GM23338 (cell line): ENCODE measurements around the gene CNDP1. TPM values are rescaled to one million over a fixed set of nuclear protein-coding genes. Genes with fewer than 3 reads are reported as not detected.

Experiments used
- ATAC-seq: fragments of 200-7000 bp; cut with Tn5 transposase; 3 replicates; pipeline ENCODE4 v1.9.1; 2020
- DNase-seq: peaks from one replicate; pipeline ENCODE4 v3.0.0-alpha.2; 2015; ENCODE audit warnings: low spot score
- H2AFZ ChIP-seq: fragments of 200-600 bp; sonication (generic); 2 replicates; pipeline ENCODE4 v1.8.0; 2016; ENCODE audit warnings: antibody characterized with exemption, mild to moderate bottlenecking, moderate library complexity
- H3F3A ChIP-seq: fragments of 200-600 bp; sonication (generic); replicated peaks from 2 replicates; pipeline ENCODE4 v1.8.0; 2017; ENCODE audit warnings: antibody characterized with exemption, mixed run types, low read depth
- H3K27ac ChIP-seq: fragments of 200-600 bp; sonication (generic); 2 replicates; pipeline ENCODE4 v1.6.1; 2016; ENCODE audit warnings: low read depth
- H3K27me3 ChIP-seq: fragments of 200-600 bp; sonication (generic); 2 replicates; pipeline ENCODE4 v1.8.0; 2016; ENCODE audit warnings: mild to moderate bottlenecking, mixed run types, moderate library complexity; ENCODE audit not compliant: insufficient read depth
- H3K36me3 ChIP-seq: fragments of 200-600 bp; sonication (generic); 2 replicates; pipeline ENCODE4 v1.8.0; 2016; ENCODE audit warnings: mild to moderate bottlenecking; ENCODE audit not compliant: insufficient read depth
- H3K4me1 ChIP-seq: fragments of 200-600 bp; sonication (generic); 2 replicates; pipeline ENCODE4 v1.8.0; 2016; ENCODE audit warnings: mild to moderate bottlenecking, moderate library complexity; ENCODE audit not compliant: insufficient read depth
- H3K4me2 ChIP-seq: fragments of 200-600 bp; sonication (generic); 2 replicates; pipeline ENCODE4 v1.7.1; 2017; ENCODE audit warnings: mixed run types
- H3K4me3 ChIP-seq: fragments of 200-600 bp; sonication (generic); 2 replicates; pipeline ENCODE4 v1.6.1; 2016; ENCODE audit warnings: mixed run types
- H3K79me2 ChIP-seq: fragments of 200-600 bp; sonication (generic); replicated peaks from 2 replicates; pipeline ENCODE4 v1.8.0; 2017; ENCODE audit warnings: mild to moderate bottlenecking; ENCODE audit not compliant: insufficient read depth
- H3K9me2 ChIP-seq: fragments of 200-600 bp; sonication (generic); 2 replicates; pipeline ENCODE4 v1.8.0; 2017; ENCODE audit not compliant: insufficient read depth
- H4K20me1 ChIP-seq: fragments of 200-600 bp; sonication (generic); replicated peaks from 2 replicates; pipeline ENCODE4 v1.8.0; 2017; ENCODE audit warnings: mild to moderate bottlenecking; ENCODE audit not compliant: insufficient read depth
- H3K27ac Mint-ChIP-seq: 2 replicates; pipeline ENCODE4 v1.8.0; 2020; ENCODE audit warnings: inconsistent platforms, mild to moderate bottlenecking, moderate library complexity, mixed read lengths
- H3K27me3 Mint-ChIP-seq: 3 replicates; pipeline ENCODE4 v1.8.0; 2022; ENCODE audit warnings: low read depth, mild to moderate bottlenecking, moderate library complexity, mixed read lengths, inconsistent platforms; ENCODE audit not compliant: insufficient read depth, poor library complexity
- H3K36me3 Mint-ChIP-seq: 3 replicates; pipeline ENCODE4 v1.8.0; 2021; ENCODE audit warnings: low read depth, mild to moderate bottlenecking, inconsistent platforms, moderate library complexity, mixed read lengths
- H3K4me1 Mint-ChIP-seq: 3 replicates; pipeline ENCODE4 v1.8.0; 2020; ENCODE audit warnings: mild to moderate bottlenecking, inconsistent platforms, mixed read lengths
- H3K4me3 Mint-ChIP-seq: 3 replicates; pipeline ENCODE4 v1.8.0; 2021; ENCODE audit warnings: moderate library complexity, mild to moderate bottlenecking, inconsistent platforms, mixed read lengths
- H3K9me3 Mint-ChIP-seq: 3 replicates; pipeline ENCODE4 v1.8.0; 2020; ENCODE audit warnings: moderate library complexity, mild to moderate bottlenecking, inconsistent platforms, mixed read lengths
- CREB1 ChIP-seq: fragments of 250-450 bp; sonication (Bioruptor Pico); IDR thresholded peaks from 2 replicates; pipeline ENCODE4 v1.5.0; 2020; ENCODE audit warnings: low read depth, mild to moderate bottlenecking, moderate library complexity
- EZH2 ChIP-seq: fragments of 200-600 bp; sonication (generic); IDR thresholded peaks from one replicate; pipeline ENCODE4 v1.8.0; 2017; ENCODE audit warnings: antibody characterized with exemption, mild to moderate bottlenecking, low read depth; ENCODE audit not compliant: unreplicated experiment
- EZH2phosphoT487 ChIP-seq: fragments of 200-600 bp; sonication (generic); IDR thresholded peaks from one replicate; pipeline ENCODE4 v1.8.1; 2018; ENCODE audit warnings: antibody characterized with exemption; ENCODE audit not compliant: unreplicated experiment
- JUNB ChIP-seq: IDR thresholded peaks from one replicate; pipeline ENCODE4 v1.6.1; 2016; ENCODE audit warnings: antibody characterized with exemption; ENCODE audit not compliant: unreplicated experiment
- NANOG ChIP-seq: IDR thresholded peaks from 2 replicates; pipeline ENCODE4 v1.6.1; 2016; ENCODE audit warnings: antibody characterized with exemption, borderline replicate concordance
- STAT1 ChIP-seq: IDR thresholded peaks from one replicate; pipeline ENCODE4 v1.6.1; 2016; ENCODE audit warnings: antibody characterized with exemption; ENCODE audit not compliant: unreplicated experiment
- ZNF331 ChIP-seq: fragments of 250-450 bp; sonication (Bioruptor Pico); IDR thresholded peaks from 2 replicates; pipeline ENCODE4 v1.5.0; 2020; ENCODE audit warnings: low read depth, mild to moderate bottlenecking, moderate library complexity
- polyA plus RNA-seq: library from polyadenylated mRNA; unstranded; fragments of >200 nt; fragmentation: Nextera tagmentation; extraction: Ambion mirVana; gene quantifications from 2 replicates; pipeline ENCODE4 v1.2.1, GENCODE V29; 2016
- total RNA-seq: library from RNA; depleted of rRNA; stranded (reverse); fragments of >200 nt; shearing (Covaris generic); gene quantifications from 2 replicates; pipeline ENCODE4 v1.2.3, GENCODE V29; 2014
- TF ChIP-seq, protein P1 (sequence below): IDR thresholded peaks from 2 replicates; pipeline ENCODE4 v1.6.1; 2016; ENCODE audit warnings: antibody characterized with exemption
- TF ChIP-seq, protein P2 (sequence below), 2 experiments: fragments of 200-600 bp in 1 of 2; sonication (generic) in 1 of 2; conservative IDR thresholded peaks; 2 replicates each; pipeline versions ENCODE4 v1.5.1 to v1.6.1; 2016 to 2017; ENCODE audit warnings: antibody characterized with exemption in 2 of 2, low read depth in 2 of 2, mild to moderate bottlenecking in 2 of 2, moderate library complexity in 1 of 2
- TF ChIP-seq, protein P3 (sequence below): IDR thresholded peaks from one replicate; pipeline ENCODE4 v1.6.1; 2018; ENCODE audit warnings: antibody characterized with exemption; ENCODE audit not compliant: unreplicated experiment

CNDP1 gene
- total and polyA plus RNA-seq, 2 experiments from 2014 or later, result 0.03 to 0.11 TPM

DNA sequence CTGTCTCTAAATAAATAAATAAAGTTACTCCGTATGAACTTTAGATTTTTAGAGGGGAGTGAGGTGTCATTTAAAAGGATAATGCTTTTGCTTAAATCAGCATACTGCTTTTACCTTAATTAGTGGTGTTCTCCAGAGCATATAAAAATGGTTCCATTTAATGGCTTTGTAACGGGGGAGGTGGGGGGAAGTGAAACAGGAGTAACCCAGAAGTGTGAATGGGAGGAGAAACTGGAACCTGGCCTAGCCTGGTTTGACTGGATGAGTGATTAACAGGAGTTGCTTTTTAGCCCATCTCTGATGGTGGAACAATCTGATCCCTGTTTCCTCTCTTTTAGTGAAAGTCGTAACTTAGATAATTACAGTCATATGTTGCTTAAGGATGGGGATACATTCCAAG is 36.5 kb upstream of the CNDP1 start:
- Mint-ChIP-seq H3K4me3 (peak overlapping the region; percentile 93), H3K4me1 (peaks cover 33% of the 10 kb centered on the region), H3K27me3 (peaks cover 6% of the 10 kb centered on the region), H3K9me3 (no peaks in the 10 kb centered on the region), H3K36me3 (peaks cover 48% of the 10 kb centered on the region), H3K27ac (0 out of 2 replicates have a peak overlapping the region, but pooled peaks have one; percentile 9)
- DNase-seq (no peak), ATAC-seq (no peak)
- Histone ChIP-seq H3K4me2 (peak overlapping the region; percentile 91; the same call in 1 of the 2 replicates), H3K4me3 (peak overlapping the region; percentile 68), H3K4me1 (peaks cover 12% of the 10 kb centered on the region), H3K79me2 (peaks cover 41% of the 10 kb centered on the region), H2AFZ (no peak overlapping the region), H4K20me1 (peaks cover 21% of the 10 kb centered on the region), H3K36me3 (peaks cover 22% of the 10 kb centered on the region), H3K9me2 (no peaks in the 10 kb centered on the region), H3K27ac (no peak overlapping the region), H3K27me3 (no peaks in the 10 kb centered on the region), H3F3A (no peaks in the 10 kb centered on the region)
- TF ChIP-seq, protein P1, sequence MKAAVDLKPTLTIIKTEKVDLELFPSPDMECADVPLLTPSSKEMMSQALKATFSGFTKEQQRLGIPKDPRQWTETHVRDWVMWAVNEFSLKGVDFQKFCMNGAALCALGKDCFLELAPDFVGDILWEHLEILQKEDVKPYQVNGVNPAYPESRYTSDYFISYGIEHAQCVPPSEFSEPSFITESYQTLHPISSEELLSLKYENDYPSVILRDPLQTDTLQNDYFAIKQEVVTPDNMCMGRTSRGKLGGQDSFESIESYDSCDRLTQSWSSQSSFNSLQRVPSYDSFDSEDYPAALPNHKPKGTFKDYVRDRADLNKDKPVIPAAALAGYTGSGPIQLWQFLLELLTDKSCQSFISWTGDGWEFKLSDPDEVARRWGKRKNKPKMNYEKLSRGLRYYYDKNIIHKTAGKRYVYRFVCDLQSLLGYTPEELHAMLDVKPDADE, result no peak
- TF ChIP-seq STAT1 (no peak), CREB1 (CRISPR knock-in tag) (no peak), EZH2phosphoT487 (no peak), ZNF331 (CRISPR knock-in tag) (no peak)
- TF ChIP-seq, protein P2, sequence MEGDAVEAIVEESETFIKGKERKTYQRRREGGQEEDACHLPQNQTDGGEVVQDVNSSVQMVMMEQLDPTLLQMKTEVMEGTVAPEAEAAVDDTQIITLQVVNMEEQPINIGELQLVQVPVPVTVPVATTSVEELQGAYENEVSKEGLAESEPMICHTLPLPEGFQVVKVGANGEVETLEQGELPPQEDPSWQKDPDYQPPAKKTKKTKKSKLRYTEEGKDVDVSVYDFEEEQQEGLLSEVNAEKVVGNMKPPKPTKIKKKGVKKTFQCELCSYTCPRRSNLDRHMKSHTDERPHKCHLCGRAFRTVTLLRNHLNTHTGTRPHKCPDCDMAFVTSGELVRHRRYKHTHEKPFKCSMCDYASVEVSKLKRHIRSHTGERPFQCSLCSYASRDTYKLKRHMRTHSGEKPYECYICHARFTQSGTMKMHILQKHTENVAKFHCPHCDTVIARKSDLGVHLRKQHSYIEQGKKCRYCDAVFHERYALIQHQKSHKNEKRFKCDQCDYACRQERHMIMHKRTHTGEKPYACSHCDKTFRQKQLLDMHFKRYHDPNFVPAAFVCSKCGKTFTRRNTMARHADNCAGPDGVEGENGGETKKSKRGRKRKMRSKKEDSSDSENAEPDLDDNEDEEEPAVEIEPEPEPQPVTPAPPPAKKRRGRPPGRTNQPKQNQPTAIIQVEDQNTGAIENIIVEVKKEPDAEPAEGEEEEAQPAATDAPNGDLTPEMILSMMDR (conservative IDR thresholded peaks at IDR 0.05; ENCODE audit: low read depth in 2 of 2), result no peak

DNA sequence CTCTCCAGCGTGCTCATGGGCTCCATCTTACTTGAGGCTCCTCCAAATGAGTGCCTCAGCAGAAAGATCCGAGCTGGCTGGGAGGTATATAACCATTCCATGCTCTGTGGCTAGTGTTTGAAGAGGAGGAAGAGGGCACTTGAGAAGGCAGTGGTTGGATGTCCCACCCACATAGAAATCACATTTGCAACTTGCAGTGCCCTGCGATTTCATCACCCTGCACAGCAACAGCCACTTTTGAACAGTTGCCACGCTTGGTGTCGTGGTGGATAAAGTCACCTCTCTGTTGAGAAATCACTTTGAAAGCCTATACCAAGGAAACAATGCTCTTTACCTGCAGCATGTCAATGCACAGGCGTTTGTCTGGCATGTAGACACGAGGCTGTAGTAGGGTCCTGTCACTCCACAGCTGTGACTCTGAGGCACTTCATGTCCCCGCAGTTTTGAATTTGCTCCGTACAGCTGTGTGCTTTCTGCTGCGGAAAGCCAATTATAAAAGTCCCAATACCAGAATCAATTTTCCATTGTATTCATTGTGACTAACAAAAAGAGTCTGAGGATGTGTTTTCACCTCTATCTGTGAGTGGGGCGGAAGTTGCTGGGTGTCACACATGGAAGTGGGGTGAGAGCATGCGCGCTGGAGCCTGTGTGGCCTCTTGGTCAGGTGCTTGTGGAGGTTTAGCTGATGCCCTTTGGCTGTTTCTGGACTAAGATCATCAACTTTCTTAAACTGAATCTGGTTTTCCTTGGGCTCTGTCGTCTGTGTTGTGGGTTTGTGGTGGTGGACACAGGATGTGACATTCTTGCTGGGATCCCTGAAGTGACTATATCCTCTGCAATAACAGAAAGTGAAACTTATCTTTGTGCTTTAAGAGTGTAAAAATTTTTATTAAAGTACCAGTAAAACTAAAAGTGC is 35.3 kb upstream of the CNDP1 start:
- peaks cover 60% of the 10 kb centered on the region for H3K36me3 Mint-ChIP-seq
- H3K27ac ChIP-seq, result no peak overlapping the region
- H3K79me2 ChIP-seq, result peaks cover 43% of the 10 kb centered on the region
- H2AFZ ChIP-seq, result no peak overlapping the region
- no peaks in the 10 kb centered on the region for H3K9me3 Mint-ChIP-seq
- TF ChIP-seq JUNB, result no peak
- TF ChIP-seq, protein P3, sequence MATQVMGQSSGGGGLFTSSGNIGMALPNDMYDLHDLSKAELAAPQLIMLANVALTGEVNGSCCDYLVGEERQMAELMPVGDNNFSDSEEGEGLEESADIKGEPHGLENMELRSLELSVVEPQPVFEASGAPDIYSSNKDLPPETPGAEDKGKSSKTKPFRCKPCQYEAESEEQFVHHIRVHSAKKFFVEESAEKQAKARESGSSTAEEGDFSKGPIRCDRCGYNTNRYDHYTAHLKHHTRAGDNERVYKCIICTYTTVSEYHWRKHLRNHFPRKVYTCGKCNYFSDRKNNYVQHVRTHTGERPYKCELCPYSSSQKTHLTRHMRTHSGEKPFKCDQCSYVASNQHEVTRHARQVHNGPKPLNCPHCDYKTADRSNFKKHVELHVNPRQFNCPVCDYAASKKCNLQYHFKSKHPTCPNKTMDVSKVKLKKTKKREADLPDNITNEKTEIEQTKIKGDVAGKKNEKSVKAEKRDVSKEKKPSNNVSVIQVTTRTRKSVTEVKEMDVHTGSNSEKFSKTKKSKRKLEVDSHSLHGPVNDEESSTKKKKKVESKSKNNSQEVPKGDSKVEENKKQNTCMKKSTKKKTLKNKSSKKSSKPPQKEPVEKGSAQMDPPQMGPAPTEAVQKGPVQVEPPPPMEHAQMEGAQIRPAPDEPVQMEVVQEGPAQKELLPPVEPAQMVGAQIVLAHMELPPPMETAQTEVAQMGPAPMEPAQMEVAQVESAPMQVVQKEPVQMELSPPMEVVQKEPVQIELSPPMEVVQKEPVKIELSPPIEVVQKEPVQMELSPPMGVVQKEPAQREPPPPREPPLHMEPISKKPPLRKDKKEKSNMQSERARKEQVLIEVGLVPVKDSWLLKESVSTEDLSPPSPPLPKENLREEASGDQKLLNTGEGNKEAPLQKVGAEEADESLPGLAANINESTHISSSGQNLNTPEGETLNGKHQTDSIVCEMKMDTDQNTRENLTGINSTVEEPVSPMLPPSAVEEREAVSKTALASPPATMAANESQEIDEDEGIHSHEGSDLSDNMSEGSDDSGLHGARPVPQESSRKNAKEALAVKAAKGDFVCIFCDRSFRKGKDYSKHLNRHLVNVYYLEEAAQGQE, result no peak
- TF ChIP-seq NANOG, result no peak
- TF ChIP-seq, protein P1, result no peak
- no peak for TF ChIP-seq EZH2
- TF ChIP-seq, protein P2 (conservative IDR thresholded peaks at IDR 0.05; ENCODE audit: low read depth in 2 of 2), result no peak
- TF ChIP-seq CREB1 (CRISPR knock-in tag), result no peak
- peaks cover 6% of the 10 kb centered on the region for H3K27me3 Mint-ChIP-seq
- no peaks in the 10 kb centered on the region for H3F3A ChIP-seq
- ATAC-seq (no peak), DNase-seq (no peak)
- H3K27ac Mint-ChIP-seq, result peak overlapping the region; percentile 89
- H3K4me1 Mint-ChIP-seq, result peaks cover 33% of the 10 kb centered on the region
- H3K27me3 ChIP-seq, result no peaks in the 10 kb centered on the region
- H3K4me1 ChIP-seq, result peaks cover 12% of the 10 kb centered on the region
- peaks cover 21% of the 10 kb centered on the region for H4K20me1 ChIP-seq
- peak overlapping the region; percentile 46 for H3K4me3 Mint-ChIP-seq
- no peak overlapping the region for H3K4me3 ChIP-seq
- peak overlapping the region; percentile 91 for H3K4me2 ChIP-seq
- H3K36me3 ChIP-seq, result peaks cover 27% of the 10 kb centered on the region
- H3K9me2 ChIP-seq, result no peaks in the 10 kb centered on the region
